A549 (cell line): ENCODE data around the gene TUBD1. TPM values are rescaled to one million over a fixed set of nuclear protein-coding genes. Genes with fewer than 3 reads are reported as not detected.

ENCODE experiments used
- ATAC-seq, 2 experiments: fragments of 200-7000 bp in 1 of 2; fragments of >200 bp in 1 of 2; cut with Nextera tagmentation in 1 of 2; cut with Tn5 transposase in 1 of 2; 3 replicates each; pipeline versions ENCODE4 v1.8.0 to v1.9.1; 2018 to 2020; ENCODE audit warnings: mild to moderate bottlenecking in 1 of 2, moderate library complexity in 1 of 2
- CTCF ChIA-PET: fragments of 300-600 bp; sonication (Branson Sonifier 250); formaldehyde crosslinking; extraction: SDS; loops from one replicate; lab custom pipeline; 2021; ENCODE audit warnings: antibody characterized with exemption, inconsistent platforms; lab: Yijun Ruan, JAX
- POLR2A ChIA-PET: fragments of 350-600 bp; formaldehyde crosslinking; extraction: SDS; loops from one replicate; lab custom pipeline; 2021; ENCODE audit warnings: antibody characterized with exemption, inconsistent platforms; lab: Yijun Ruan, JAX
- DNase-seq, 2 experiments: peaks; one replicate each; pipeline versions ENCODE4 v3.0.0 to v3.0.0-alpha.2; 2011 to 2016; ENCODE audit warnings: low read depth in 1 of 2, low spot score in 1 of 2
- FAIRE-seq: peaks from 2 replicates; lab custom pipeline; 2011; peaks lifted over from hg19 to GRCh38; lab: Jason Lieb, UNC
- H3K27ac ChIP-seq, 2 experiments: fragments of >200 bp; sonication (Bioruptor Twin); formaldehyde crosslinking; 3 replicates each; pipeline ENCODE4 v1.5.1; 2016 to 2017
- H3K4me1 ChIP-seq: fragments of >200 bp; sonication (Bioruptor Twin); formaldehyde crosslinking; 3 replicates; pipeline ENCODE4 v1.6.1; 2016
- H3K4me2 ChIP-seq: fragments of >200 bp; sonication (Bioruptor Twin); formaldehyde crosslinking; 3 replicates; pipeline ENCODE4 v1.6.1; 2016
- H3K4me3 ChIP-seq: fragments of >200 bp; sonication (Bioruptor Twin); formaldehyde crosslinking; 3 replicates; pipeline ENCODE4 v1.5.1; 2016
- H3K9me3 ChIP-seq: fragments of >200 bp; sonication (Bioruptor Twin); formaldehyde crosslinking; 3 replicates; pipeline ENCODE4 v1.6.1; 2016
- CEBPB ChIP-seq, 2 experiments: fragments of >200 bp in 1 of 2; sonication (Bioruptor Twin) in 1 of 2; formaldehyde crosslinking in 1 of 2; IDR thresholded peaks; 2 replicates each; pipeline ENCODE4 v1.6.1; 2012 to 2016
- CHD2 ChIP-seq: fragments of 150-350 bp; IDR thresholded peaks from 2 replicates; pipeline ENCODE4 v1.6.1; 2014; ENCODE audit warnings: low read length; ENCODE audit not compliant: partially characterized antibody
- EHF ChIP-seq: fragments of 250-450 bp; sonication (Bioruptor Pico); IDR thresholded peaks from 2 replicates; pipeline ENCODE4 v1.5.0; 2020; ENCODE audit warnings: mild to moderate bottlenecking
- EHMT2 ChIP-seq: fragments of 200-600 bp; sonication (generic); IDR thresholded peaks from 2 replicates; pipeline ENCODE4 v1.6.1; 2016; ENCODE audit warnings: antibody characterized with exemption, low read depth, mild to moderate bottlenecking, moderate library complexity
- ELK1 ChIP-seq: fragments of 150-350 bp; IDR thresholded peaks from 2 replicates; pipeline ENCODE4 v1.6.1; 2014; ENCODE audit warnings: low read depth, mild to moderate bottlenecking, low read length
- ESRRA ChIP-seq: fragments of 150-350 bp; IDR thresholded peaks from 2 replicates; pipeline ENCODE4 v1.6.1; 2014; ENCODE audit warnings: mild to moderate bottlenecking, low read length, borderline replicate concordance
- FOSL2 ChIP-seq, 2 experiments: fragments of 450-650 bp in 1 of 2; fragments of >200 bp in 1 of 2; sonication (Bioruptor Twin) in 1 of 2; formaldehyde crosslinking; IDR thresholded peaks; 2 replicates each; pipeline versions ENCODE4 v1.5.0 to v1.6.1; 2016 to 2020; ENCODE audit warnings: mild to moderate bottlenecking in 1 of 2, moderate library complexity in 1 of 2
- FOXS1 ChIP-seq: fragments of 250-450 bp; sonication (Bioruptor Pico); IDR thresholded peaks from 2 replicates; pipeline ENCODE4 v1.5.0; 2020; ENCODE audit warnings: mild to moderate bottlenecking, moderate library complexity
- GATA3 ChIP-seq: IDR thresholded peaks from 2 replicates; pipeline ENCODE4 v1.6.1; 2012; ENCODE audit warnings: borderline replicate concordance
- HEYL ChIP-seq: fragments of 250-450 bp; sonication (Bioruptor Pico); IDR thresholded peaks from 2 replicates; pipeline ENCODE4 v1.8.0; 2021; ENCODE audit warnings: mild to moderate bottlenecking, moderate library complexity
- HOXA7 ChIP-seq: fragments of 250-450 bp; sonication (Bioruptor Pico); IDR thresholded peaks from 2 replicates; pipeline ENCODE4 v1.5.0; 2020; ENCODE audit warnings: mild to moderate bottlenecking, moderate library complexity
- HOXB13 ChIP-seq: fragments of 250-450 bp; sonication (Bioruptor Pico); IDR thresholded peaks from 2 replicates; pipeline ENCODE4 v1.5.0; 2020; ENCODE audit warnings: low read depth, mild to moderate bottlenecking, moderate library complexity
- HOXB5 ChIP-seq: fragments of 250-450 bp; sonication (Bioruptor Pico); IDR thresholded peaks from 2 replicates; pipeline ENCODE4 v1.5.0; 2020; ENCODE audit warnings: mild to moderate bottlenecking, moderate library complexity
- JUN ChIP-seq, 2 experiments: fragments of >200 bp; sonication (Bioruptor Twin); formaldehyde crosslinking; IDR thresholded peaks; 2 replicates in 1 of 2; 3 replicates in 1 of 2; pipeline ENCODE4 v1.6.1; 2016 to 2017
- JUNB ChIP-seq: fragments of >200 bp; sonication (Bioruptor Twin); formaldehyde crosslinking; IDR thresholded peaks from 2 replicates; pipeline ENCODE4 v1.6.1; 2016
- MAFK ChIP-seq: fragments of 450-650 bp; IDR thresholded peaks from 2 replicates; pipeline ENCODE4 v1.6.1; 2014; ENCODE audit not compliant: partially characterized antibody
- MAX ChIP-seq: IDR thresholded peaks from 2 replicates; pipeline ENCODE4 v1.6.1; 2012
- MAZ ChIP-seq: fragments of 150-350 bp; IDR thresholded peaks from 2 replicates; pipeline ENCODE4 v1.6.1; 2014; ENCODE audit warnings: antibody characterized with exemption, low read depth, low read length, borderline replicate concordance
- PHF8 ChIP-seq: fragments of 200-600 bp; sonication (generic); IDR thresholded peaks from 2 replicates; pipeline ENCODE4 v1.6.1; 2016; ENCODE audit warnings: low read depth, mild to moderate bottlenecking, antibody characterized with exemption, moderate library complexity, borderline replicate concordance
- POLR2AphosphoS2 ChIP-seq: conservative IDR thresholded peaks from 2 replicates; pipeline ENCODE4 v1.6.1; 2012; ENCODE audit warnings: low read length, improper control_type of control experiment, inconsistent platforms
- RAD21 ChIP-seq, 2 experiments: fragments of >200 bp in 1 of 2; sonication (Bioruptor Twin) in 1 of 2; formaldehyde crosslinking in 1 of 2; IDR thresholded peaks in 1 of 2; conservative IDR thresholded peaks in 1 of 2; 2 replicates in 1 of 2; 3 replicates in 1 of 2; pipeline ENCODE4 v1.6.1; 2012 to 2018; ENCODE audit warnings: inconsistent platforms in 1 of 2
- RARB ChIP-seq: fragments of 250-450 bp; sonication (Bioruptor Pico); IDR thresholded peaks from 2 replicates; pipeline ENCODE4 v1.8.0; 2021; ENCODE audit warnings: mild to moderate bottlenecking, moderate library complexity
- REST ChIP-seq: fragments of 200-600 bp; sonication (generic); IDR thresholded peaks from 2 replicates; pipeline ENCODE4 v1.6.1; 2016; ENCODE audit warnings: antibody characterized with exemption, mild to moderate bottlenecking, moderate library complexity
- RFX5 ChIP-seq: fragments of 450-650 bp; IDR thresholded peaks from 2 replicates; pipeline ENCODE4 v1.7.1; 2014; ENCODE audit warnings: antibody characterized with exemption, mild to moderate bottlenecking, moderate library complexity
- SMC3 ChIP-seq: fragments of >200 bp; sonication (Bioruptor Twin); formaldehyde crosslinking; IDR thresholded peaks from 3 replicates; pipeline ENCODE4 v1.6.1; 2018; ENCODE audit warnings: inconsistent platforms
- TFCP2L1 ChIP-seq: fragments of 250-450 bp; sonication (Bioruptor Pico); IDR thresholded peaks from 2 replicates; pipeline ENCODE4 v1.5.0; 2021; ENCODE audit warnings: mild to moderate bottlenecking
- TP53 ChIP-seq: fragments of 250-450 bp; sonication (Bioruptor Pico); IDR thresholded peaks from 2 replicates; pipeline ENCODE4 v1.5.0; 2021; ENCODE audit warnings: mild to moderate bottlenecking, moderate library complexity
- ZFP36 ChIP-seq: fragments of 450-650 bp; IDR thresholded peaks from 2 replicates; pipeline ENCODE4 v1.6.1; 2014; ENCODE audit warnings: borderline replicate concordance; ENCODE audit not compliant: partially characterized antibody
- WGBS: methylation state at CpG from one replicate; pipeline ENCODE4 v1.1.6; 2017; ENCODE audit errors: missing lambda C conversion rate; 5-methylcytosine and 5-hydroxymethylcytosine counted together
- polyA plus RNA-seq, 4 experiments: library from polyadenylated mRNA; depleted of rRNA in 3 of 4; stranded (reverse); fragments of >200 nt; fragmentation: RNase III in 1 of 4; extraction: RNeasy Plus Mini Kit Qiagen cat#74134 plus additional on column Dnase treatment in 1 of 4; gene quantifications; 2 replicates in 3 of 4; 3 replicates in 1 of 4; pipeline ENCODE4 v1.2.3, GENCODE V29; 2011 to 2017
- TF ChIP-seq, protein P1 (sequence below): fragments of >200 bp; sonication (Bioruptor Twin); formaldehyde crosslinking; IDR thresholded peaks from 2 replicates; pipeline ENCODE4 v1.6.1; 2016
- TF ChIP-seq, protein P2 (sequence below): IDR thresholded peaks from 2 replicates; pipeline ENCODE4 v1.6.1; 2012
- TF ChIP-seq, protein P3 (sequence below): fragments of 250-450 bp; sonication (Bioruptor Pico); IDR thresholded peaks from 2 replicates; pipeline ENCODE4 v1.5.0; 2020; ENCODE audit warnings: low read depth, mild to moderate bottlenecking, moderate library complexity

TUBD1 gene
- polyA plus RNA-seq, 2 of the 4 experiments (the other 2 are of a cell fraction): 15.9 to 24.4 TPM

DNA sequence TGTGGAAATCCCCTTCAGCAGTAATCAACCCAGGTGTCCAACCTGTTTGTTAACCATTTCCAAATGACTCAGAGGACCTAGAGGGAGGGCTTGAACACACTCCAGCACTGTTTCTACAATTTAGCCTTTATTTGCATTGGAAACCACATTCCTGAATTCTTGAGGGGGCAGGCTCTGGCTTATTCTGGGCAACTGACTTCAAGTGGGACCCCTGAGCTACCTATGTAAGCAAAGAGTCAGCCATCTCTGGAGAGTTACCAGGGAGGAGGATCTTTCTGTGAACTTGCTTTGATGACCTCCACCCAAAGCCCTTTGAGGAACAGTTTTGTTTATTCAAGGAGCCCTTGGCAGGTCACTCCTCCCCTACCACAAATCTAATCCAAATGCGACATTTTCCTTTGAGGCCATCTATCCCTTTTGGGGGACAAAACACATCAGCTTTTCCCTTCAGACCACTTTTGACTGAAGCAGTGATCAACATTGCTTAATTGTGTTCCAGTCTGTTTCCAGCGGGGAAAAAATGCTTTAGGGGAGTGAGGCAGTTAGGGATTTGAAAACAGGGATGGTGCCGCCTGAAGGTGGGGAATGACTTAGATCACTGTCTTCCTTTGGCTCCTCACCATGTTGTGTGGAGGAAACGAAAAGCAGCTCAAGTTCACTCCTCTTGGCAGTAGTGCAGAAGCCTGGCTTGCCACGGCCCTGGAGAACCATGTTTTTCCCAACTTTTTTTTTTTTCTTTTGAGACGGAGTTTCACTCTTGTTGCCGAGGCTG lies 46.2 kb downstream of the TUBD1 start:
- peak; percentile 89 for FAIRE-seq
- no peak overlapping the region for H3K4me3 ChIP-seq
- TF ChIP-seq EHMT2: no peak
- TF ChIP-seq JUN (IDR thresholded peaks at IDR 0.05): peak; percentile 94 to 99
- TF ChIP-seq RFX5: 0 out of 2 replicates have a peak, but pooled peaks have one; percentile 16
- TF ChIP-seq EHF (CRISPR knock-in tag): peak; percentile 89
- TF ChIP-seq MAZ: peak; percentile 62; the same call in 1 of the 2 replicates
- peak; percentile 95 for TF ChIP-seq HOXA7 (CRISPR knock-in tag)
- TF ChIP-seq POLR2AphosphoS2: peak; percentile 97
- TF ChIP-seq ELK1: no peak
- TF ChIP-seq MAX: peak; percentile 92
- peak; percentile 8; the same call in 1 of the 3 replicates for TF ChIP-seq SMC3
- peak; percentile 97 for TF ChIP-seq JUNB
- peak; percentile 93 for TF ChIP-seq RARB (CRISPR knock-in tag)
- peak; percentile 98 for TF ChIP-seq TFCP2L1 (CRISPR knock-in tag)
- peak; percentile 95 for TF ChIP-seq FOSL2 (IDR thresholded peaks at IDR 0.05)
- peak; percentile 98 for TF ChIP-seq FOSL2 (CRISPR knock-in tag; IDR thresholded peaks at IDR 0.05)
- TF ChIP-seq, protein P1, sequence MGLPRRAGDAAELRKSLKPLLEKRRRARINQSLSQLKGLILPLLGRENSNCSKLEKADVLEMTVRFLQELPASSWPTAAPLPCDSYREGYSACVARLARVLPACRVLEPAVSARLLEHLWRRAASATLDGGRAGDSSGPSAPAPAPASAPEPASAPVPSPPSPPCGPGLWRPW: 0 out of 2 replicates have a peak, but pooled peaks have one; percentile 49
- TF ChIP-seq ESRRA: peak; percentile 76
- TF ChIP-seq HOXB13: peak; percentile 82; the same call in 1 of the 2 replicates
- TF ChIP-seq GATA3: peak; percentile 99
- TF ChIP-seq ZFP36: no peak
- TF ChIP-seq MAFK: peak; percentile 59
- TF ChIP-seq, protein P2, sequence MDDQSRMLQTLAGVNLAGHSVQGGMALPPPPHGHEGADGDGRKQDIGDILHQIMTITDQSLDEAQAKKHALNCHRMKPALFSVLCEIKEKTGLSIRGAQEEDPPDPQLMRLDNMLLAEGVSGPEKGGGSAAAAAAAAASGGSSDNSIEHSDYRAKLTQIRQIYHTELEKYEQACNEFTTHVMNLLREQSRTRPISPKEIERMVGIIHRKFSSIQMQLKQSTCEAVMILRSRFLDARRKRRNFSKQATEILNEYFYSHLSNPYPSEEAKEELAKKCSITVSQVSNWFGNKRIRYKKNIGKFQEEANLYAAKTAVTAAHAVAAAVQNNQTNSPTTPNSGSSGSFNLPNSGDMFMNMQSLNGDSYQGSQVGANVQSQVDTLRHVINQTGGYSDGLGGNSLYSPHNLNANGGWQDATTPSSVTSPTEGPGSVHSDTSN: peak; percentile 89
- TF ChIP-seq PHF8: no peak
- TF ChIP-seq HOXB5: peak; percentile 93
- peak; percentile 85 for TF ChIP-seq FOXS1 (CRISPR knock-in tag)
- TF ChIP-seq, protein P3, sequence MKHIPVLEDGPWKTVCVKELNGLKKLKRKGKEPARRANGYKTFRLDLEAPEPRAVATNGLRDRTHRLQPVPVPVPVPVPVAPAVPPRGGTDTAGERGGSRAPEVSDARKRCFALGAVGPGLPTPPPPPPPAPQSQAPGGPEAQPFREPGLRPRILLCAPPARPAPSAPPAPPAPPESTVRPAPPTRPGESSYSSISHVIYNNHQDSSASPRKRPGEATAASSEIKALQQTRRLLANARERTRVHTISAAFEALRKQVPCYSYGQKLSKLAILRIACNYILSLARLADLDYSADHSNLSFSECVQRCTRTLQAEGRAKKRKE: peak; percentile 97
- TF ChIP-seq HEYL (CRISPR knock-in tag): no peak
- peak; percentile 48 to 56; a peak in 4 of 5 replicates for TF ChIP-seq RAD21 (conservative IDR thresholded peaks at IDR 0.05 in 1 of 2, IDR thresholded peaks at IDR 0.05 in 1 of 2)
- peak; percentile 11; the same call in 1 of the 2 replicates for TF ChIP-seq REST
- TF ChIP-seq CEBPB (IDR thresholded peaks at IDR 0.05): peak; percentile 85 to 93
- TF ChIP-seq TP53 (CRISPR knock-in tag): peak; percentile 98
- peak; percentile 31 for TF ChIP-seq CHD2

More for the DNA sequence above, 46.2 kb downstream of the TUBD1 start:
- H3K9me3 ChIP-seq: no peaks in the 10 kb centered on the region
- POLR2A ChIA-PET: interaction anchor here (0.5 to 13.6 kb wide), 13 partner anchors 9 to 139 kb away, joined by 3 to 610 read pairs (median 13); partner anchors contain the start of genes PTRH2, RPS6KB1, TUBD1 and VMP1
- WGBS: 2% methylated on average over 7 of the region's 7 CpGs
- CTCF ChIA-PET: interaction anchor here (0.6 to 12.7 kb wide), 9 partner anchors 30 to 297 kb away, joined by 3 to 244 read pairs (median 3); no protein-coding TSS in a partner anchor
- H3K27ac ChIP-seq: peak overlapping the region; percentile 91 to 96
- ATAC-seq (peak; percentile 30 to 31), DNase-seq (peak; percentile 84 to 99)
- peaks cover 69% of the 10 kb centered on the region for H3K4me1 ChIP-seq
- peak overlapping the region; percentile 77 for H3K4me2 ChIP-seq
